ENCODE measurements around the gene DOK6.
"Not testable (repeated sequence)": the region's sequence is repeated elsewhere in the genome, so short reads cannot be mapped to it uniquely, and the experiment has no call there.

Gene DOK6

DNA sequence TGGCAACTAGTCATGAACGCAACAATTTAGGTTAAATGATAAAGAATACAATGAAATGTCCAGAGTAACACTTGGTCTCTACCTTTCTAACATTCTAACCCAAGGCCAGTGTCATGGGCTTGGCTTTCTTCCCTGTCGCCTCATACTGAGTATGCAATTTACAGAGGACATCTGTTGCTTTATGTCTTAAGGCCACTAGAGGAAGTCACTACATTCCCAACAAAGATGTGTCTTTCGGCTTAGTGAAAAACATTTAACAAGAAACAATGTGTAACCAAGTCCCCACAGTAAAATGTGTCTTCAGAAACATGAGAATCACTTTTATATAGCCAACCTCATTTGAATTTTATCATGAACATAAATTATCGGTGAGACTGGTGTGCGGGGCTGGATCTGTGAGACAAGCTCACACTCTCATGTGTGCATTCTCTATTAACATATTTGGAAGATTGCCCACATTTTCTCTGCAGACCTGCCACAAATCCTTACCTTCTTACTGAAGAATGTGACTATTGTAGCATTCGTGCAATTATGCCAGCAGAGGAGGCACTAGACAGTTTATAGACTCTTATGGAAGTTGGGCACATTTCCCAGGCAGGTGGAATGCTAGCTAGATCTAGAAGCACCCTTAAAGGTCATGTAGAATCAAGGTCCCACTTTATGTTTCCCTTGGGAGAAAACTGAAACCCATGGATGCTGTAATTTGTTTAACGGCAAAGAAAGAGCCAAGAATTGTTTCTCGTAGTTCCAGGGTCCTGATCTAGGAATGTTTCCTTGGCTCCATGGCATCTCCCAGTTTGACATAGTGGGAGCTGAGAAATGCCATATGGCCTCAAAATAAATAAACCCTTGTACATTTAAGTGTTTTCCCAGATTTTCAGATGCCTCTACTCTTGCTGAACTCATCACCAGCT, 445.2 kb downstream of the DOK6 start:
- DNase-seq (ENCODE audit: low spot score) = no peak
- TF ChIP-seq, protein P1, sequence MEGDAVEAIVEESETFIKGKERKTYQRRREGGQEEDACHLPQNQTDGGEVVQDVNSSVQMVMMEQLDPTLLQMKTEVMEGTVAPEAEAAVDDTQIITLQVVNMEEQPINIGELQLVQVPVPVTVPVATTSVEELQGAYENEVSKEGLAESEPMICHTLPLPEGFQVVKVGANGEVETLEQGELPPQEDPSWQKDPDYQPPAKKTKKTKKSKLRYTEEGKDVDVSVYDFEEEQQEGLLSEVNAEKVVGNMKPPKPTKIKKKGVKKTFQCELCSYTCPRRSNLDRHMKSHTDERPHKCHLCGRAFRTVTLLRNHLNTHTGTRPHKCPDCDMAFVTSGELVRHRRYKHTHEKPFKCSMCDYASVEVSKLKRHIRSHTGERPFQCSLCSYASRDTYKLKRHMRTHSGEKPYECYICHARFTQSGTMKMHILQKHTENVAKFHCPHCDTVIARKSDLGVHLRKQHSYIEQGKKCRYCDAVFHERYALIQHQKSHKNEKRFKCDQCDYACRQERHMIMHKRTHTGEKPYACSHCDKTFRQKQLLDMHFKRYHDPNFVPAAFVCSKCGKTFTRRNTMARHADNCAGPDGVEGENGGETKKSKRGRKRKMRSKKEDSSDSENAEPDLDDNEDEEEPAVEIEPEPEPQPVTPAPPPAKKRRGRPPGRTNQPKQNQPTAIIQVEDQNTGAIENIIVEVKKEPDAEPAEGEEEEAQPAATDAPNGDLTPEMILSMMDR (IDR thresholded peaks at IDR 0.05; ENCODE audit: borderline replicate concordance, control extremely low read depth, extremely low read depth, insufficient read depth, missing control alignments) = no peak

DNA sequence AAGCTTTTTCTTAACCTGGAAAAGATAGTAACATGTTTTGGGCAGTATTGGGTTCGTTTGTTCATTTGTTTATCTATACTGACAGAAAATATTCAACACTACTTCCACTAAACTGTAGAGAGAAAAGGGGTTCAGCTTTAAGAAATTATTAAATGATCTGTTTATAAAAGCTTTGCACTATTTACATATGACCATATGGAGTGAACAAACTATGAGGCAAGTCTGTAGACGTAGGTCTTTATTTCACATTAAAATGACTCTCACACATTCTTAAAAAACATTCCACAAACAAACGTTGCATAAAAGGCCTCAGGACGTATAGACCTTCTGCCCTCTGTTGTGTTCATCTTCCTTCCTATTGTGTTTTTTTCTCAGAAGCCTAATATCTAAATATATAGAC, 452.4 kb downstream of the DOK6 start:
- no peak for DNase-seq (ENCODE audit: low spot score)
- in situ Hi-C loops (cut with MboI; ENCODE audit: low sequenced_read_pairs, unreplicated experiment) = no loop called here
- TF ChIP-seq, protein P1 (IDR thresholded peaks at IDR 0.05; ENCODE audit: borderline replicate concordance, control extremely low read depth, extremely low read depth, insufficient read depth, missing control alignments) = no peak

More for the DNA sequence above, 445.2 kb downstream of the DOK6 start:
- in situ Hi-C loops (cut with MboI; ENCODE audit: low sequenced_read_pairs, unreplicated experiment) = no loop called here

DNA sequence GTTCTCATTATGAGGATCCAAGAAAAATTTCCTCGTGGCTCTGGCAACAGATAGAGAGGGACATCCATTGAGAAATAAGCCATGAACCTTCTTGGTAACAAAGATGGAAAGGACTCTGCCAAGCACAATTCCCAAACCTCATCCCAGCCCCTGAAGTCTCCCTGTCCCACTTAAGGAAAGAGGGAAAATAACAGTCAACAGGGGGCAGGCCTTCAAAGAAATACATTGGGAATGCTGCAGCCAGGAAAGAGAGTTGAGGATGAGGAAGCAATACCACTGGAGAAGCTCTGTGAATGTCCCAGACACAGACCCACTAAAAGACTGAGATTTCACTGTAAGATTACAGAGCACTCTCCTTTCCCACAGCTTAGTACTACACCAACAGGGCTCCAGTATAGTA, 453.8 kb downstream of the DOK6 start:
- DNase-seq (ENCODE audit: low spot score) = no peak
- in situ Hi-C loops (cut with MboI; ENCODE audit: low sequenced_read_pairs, unreplicated experiment) = no loop called here
- TF ChIP-seq, protein P1 (IDR thresholded peaks at IDR 0.05; ENCODE audit: borderline replicate concordance, control extremely low read depth, extremely low read depth, insufficient read depth, missing control alignments) = no peak

DNA sequence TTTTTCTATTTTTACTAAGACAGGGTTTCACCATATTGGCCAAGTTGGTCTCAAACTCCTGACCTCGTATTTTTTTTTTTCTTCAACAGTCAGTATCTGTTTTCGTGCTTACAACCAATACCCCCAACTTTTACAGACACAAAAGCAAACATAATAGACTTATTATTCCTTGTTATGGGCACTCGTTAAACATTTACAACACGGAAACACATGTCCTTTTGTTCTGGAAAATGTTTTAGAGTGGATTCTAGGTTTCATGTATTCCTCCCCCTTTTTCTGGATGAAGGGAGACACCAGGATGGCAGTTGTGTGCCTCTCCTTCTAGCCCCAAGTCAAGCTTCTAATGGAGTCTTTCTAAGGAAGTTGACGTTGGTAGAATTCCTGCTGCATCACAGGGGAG, 458.2 kb downstream of the DOK6 start:
- DNase-seq (ENCODE audit: low spot score) = no peak

DNA sequence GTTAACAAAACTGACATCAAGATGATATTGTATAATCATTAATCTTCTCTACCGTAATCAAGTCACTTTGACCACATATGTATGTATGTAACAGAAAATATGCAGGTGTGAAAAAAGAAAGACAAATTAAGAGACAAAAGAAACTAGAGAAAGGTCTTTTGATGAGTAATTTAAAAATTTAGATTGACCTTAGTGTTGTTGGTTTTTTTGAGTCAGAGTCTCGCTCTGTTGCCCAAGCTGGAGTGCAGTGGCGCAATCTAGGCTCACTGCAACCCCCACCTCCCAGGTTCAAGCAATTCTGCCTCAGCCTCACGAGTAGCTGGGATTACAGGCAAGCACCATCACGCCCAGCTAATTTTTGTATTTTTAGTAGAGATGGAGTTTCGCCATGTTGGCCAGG, 464.1 kb downstream of the DOK6 start:
- in situ Hi-C loops (cut with MboI; ENCODE audit: low sequenced_read_pairs, unreplicated experiment) = not testable (repeated sequence)
- peak; percentile 34 for DNase-seq (ENCODE audit: low spot score)

More for the DNA sequence above, 458.2 kb downstream of the DOK6 start:
- in situ Hi-C loops (cut with MboI; ENCODE audit: low sequenced_read_pairs, unreplicated experiment) = no loop called here
- TF ChIP-seq, protein P1 (IDR thresholded peaks at IDR 0.05; ENCODE audit: borderline replicate concordance, control extremely low read depth, extremely low read depth, insufficient read depth, missing control alignments) = no peak

DNA sequence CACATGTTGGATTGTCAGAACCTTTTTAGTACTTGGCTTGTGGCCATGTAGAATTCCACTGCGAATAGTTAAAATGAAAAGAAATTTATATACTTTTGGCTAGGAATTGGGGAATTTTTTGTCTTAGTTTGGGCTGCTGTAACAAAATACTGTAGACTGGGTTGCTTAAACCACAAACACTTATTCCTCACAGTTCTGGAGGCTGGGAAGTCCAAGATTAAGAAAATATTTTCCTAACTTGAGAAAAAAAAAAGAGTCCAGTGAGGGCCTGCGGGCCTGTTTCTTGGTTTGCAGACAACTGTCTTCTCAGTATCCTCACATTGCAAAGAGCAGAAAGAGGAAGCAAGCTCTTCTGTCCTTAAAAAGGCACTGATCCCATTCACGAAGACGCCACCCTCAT, 465.1 kb downstream of the DOK6 start:
- TF ChIP-seq, protein P1 (IDR thresholded peaks at IDR 0.05; ENCODE audit: borderline replicate concordance, control extremely low read depth, extremely low read depth, insufficient read depth, missing control alignments) = no peak
- DNase-seq (ENCODE audit: low spot score) = no peak
- in situ Hi-C loops (cut with MboI; ENCODE audit: low sequenced_read_pairs, unreplicated experiment) = no loop called here

DNA sequence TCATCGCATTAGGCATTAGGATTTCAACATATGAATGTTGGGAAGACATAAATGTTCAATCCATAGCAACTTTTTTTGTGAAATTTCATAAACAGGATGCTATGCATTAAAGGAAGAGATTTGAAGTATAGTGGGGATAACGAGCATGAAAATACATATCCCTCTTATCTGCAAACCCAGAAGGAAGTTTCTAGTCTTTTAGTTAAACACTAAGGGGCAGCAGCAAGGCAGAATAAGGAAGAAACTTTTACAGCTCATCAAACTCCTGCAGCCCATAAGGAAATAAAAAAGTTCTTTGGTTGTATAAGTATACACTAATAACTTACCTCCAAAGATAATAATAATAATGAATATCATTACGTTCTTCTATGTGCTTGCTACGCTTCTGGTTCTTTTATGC, 465.5 kb downstream of the DOK6 start:
- no peak for DNase-seq (ENCODE audit: low spot score)
- TF ChIP-seq, protein P1 (IDR thresholded peaks at IDR 0.05; ENCODE audit: borderline replicate concordance, control extremely low read depth, extremely low read depth, insufficient read depth, missing control alignments) = no peak
- in situ Hi-C loops (cut with MboI; ENCODE audit: low sequenced_read_pairs, unreplicated experiment) = no loop called here

Measured in GM13976 (cell line).